Upper lobe of left lung (tissue), 6 donors: ENCODE measurements around the gene PRKRA. TPM values are rescaled to one million over a fixed set of nuclear protein-coding genes. Genes with fewer than 3 reads are reported as not detected.

Source experiments
- ATAC-seq, 2 donors: fragments of 200-7000 bp; cut with Tn5 transposase; one replicate each; pipeline ENCODE4 v1.9.1; 2022; ENCODE audit warnings: mild to moderate bottlenecking in 2 of 2, moderate library complexity in 2 of 2; ENCODE audit not compliant: low FRiP score in 2 of 2
- DNase-seq, 2 donors: peaks; one replicate each; pipeline ENCODE4 v3.0.0-alpha.2; 2019 to 2020
- H3K27ac ChIP-seq, 4 donors: fragments of 200-600 bp; sonication (generic); one replicate each; pipeline ENCODE4 v1.5.1; 2016 to 2019
- H3K27me3 ChIP-seq, 4 donors: fragments of 200-600 bp; sonication (generic); one replicate each; pipeline ENCODE4 v1.5.1; 2017 to 2019
- H3K36me3 ChIP-seq, 4 donors: fragments of 200-600 bp; sonication (generic); one replicate each; pipeline ENCODE4 v1.5.1; 2016 to 2019
- H3K4me1 ChIP-seq, 4 donors: fragments of 200-600 bp; sonication (generic); one replicate each; pipeline ENCODE4 v1.5.1; 2018 to 2019
- H3K4me3 ChIP-seq, 4 donors: fragments of 200-600 bp; sonication (generic); one replicate each; pipeline ENCODE4 v1.5.1; 2017 to 2019; ENCODE audit warnings: mild to moderate bottlenecking in 2 of 4, moderate library complexity in 1 of 4
- H3K9me3 ChIP-seq, 4 donors: fragments of 200-600 bp; sonication (generic); one replicate each; pipeline ENCODE4 v1.5.1; 2018 to 2019
- CTCF ChIP-seq, 6 experiments: fragments of 450-650 bp in 4 of 6; fragments of 200-600 bp in 2 of 6; sonication (generic) in 2 of 6; IDR thresholded peaks; one replicate each; pipeline ENCODE4 v1.5.1; 2016 to 2019; ENCODE audit warnings: antibody characterized with exemption in 6 of 6
- EP300 ChIP-seq, 4 donors: sonication (generic); formaldehyde crosslinking; IDR thresholded peaks; one replicate each; pipeline ENCODE4 v1.5.1; 2017; ENCODE audit warnings: antibody characterized with exemption in 4 of 4, control low read depth in 2 of 4
- POLR2A ChIP-seq, 4 donors: fragments of 450-650 bp; IDR thresholded peaks; one replicate each; pipeline ENCODE4 v1.5.1; 2016 to 2017; ENCODE audit warnings: antibody characterized with exemption in 4 of 4, mild to moderate bottlenecking in 2 of 4
- POLR2AphosphoS5 ChIP-seq, 2 donors: sonication (generic); formaldehyde crosslinking; IDR thresholded peaks; one replicate each; pipeline ENCODE4 v1.5.1; 2017; ENCODE audit warnings: antibody characterized with exemption in 2 of 2
- WGBS, 2 donors: methylation state at CpG; one replicate each; pipeline ENCODE4 v1.1.5; 2017 to 2018; 5-methylcytosine and 5-hydroxymethylcytosine counted together
- total RNA-seq, 6 donors: library from RNA; depleted of rRNA in 4 of 6; stranded (reverse); fragments of >200 nt in 4 of 6; gene quantifications; one replicate each; pipeline versions ENCODE4 v1.1.0 to v1.2.1, GENCODE V29; 2016 to 2021
- donor health status: DM: no; HTN: no; CAD: no; lungs with moderate emphysema.
- donor health status: DM: no; HTN: yes; CAD: no; lungs with severe emphysema.

Gene PRKRA
- total RNA-seq, 6 donors from 2014 or later: 31.4 to 64.0 (median 40.9) TPM

GRCh38 chr2:178388287-178388686 is 62.7 kb downstream of the PRKRA start:
- Histone ChIP-seq H3K27ac (no peak overlapping the region), H3K4me1 (no peaks in the 10 kb centered on the region), H3K9me3 (no peaks in the 10 kb centered on the region), H3K27me3 (no peaks in the 10 kb centered on the region), H3K36me3 (peaks cover 0 to 3% (median 0%) of the 10 kb centered on the region in 4 donors), H3K4me3 (no peak overlapping the region)
- WGBS, 2 donors: 88 to 93% methylated on average over 7 of the region's 7 CpGs
- no peak for DNase-seq
- no peak for ATAC-seq
- TF ChIP-seq POLR2A (IDR thresholded peaks at IDR 0.05) (no peak), EP300 (IDR thresholded peaks at IDR 0.05) (no peak), CTCF (IDR thresholded peaks at IDR 0.05) (no peak), POLR2AphosphoS5 (IDR thresholded peaks at IDR 0.05) (no peak)

GRCh38 chr2:178386986-178387597 is 63.9 kb downstream of the PRKRA start:
- no peak for ATAC-seq
- H3K27ac ChIP-seq: no peak overlapping the region
- H3K27me3 ChIP-seq: no peaks in the 10 kb centered on the region
- 61 to 63% methylated on average over 1 of the region's 1 CpG for WGBS, 2 donors
- peaks cover 0 to 3% (median 0%) of the 10 kb centered on the region in 4 donors for H3K36me3 ChIP-seq
- DNase-seq: no peak
- no peak for TF ChIP-seq POLR2A (IDR thresholded peaks at IDR 0.05)
- no peak for TF ChIP-seq EP300 (IDR thresholded peaks at IDR 0.05)
- no peak for TF ChIP-seq POLR2AphosphoS5 (IDR thresholded peaks at IDR 0.05)
- no peak for TF ChIP-seq CTCF (IDR thresholded peaks at IDR 0.05)
- no peaks in the 10 kb centered on the region for H3K4me1 ChIP-seq
- H3K9me3 ChIP-seq: no peaks in the 10 kb centered on the region
- H3K4me3 ChIP-seq: no peak overlapping the region

- Histone ChIP-seq H3K9me3 (no peaks in the 10 kb centered on the region), H3K27me3 (no peaks in the 10 kb centered on the region), H3K36me3 (peaks cover 0 to 3% (median 0%) of the 10 kb centered on the region in 4 donors), H3K4me3 (no peak overlapping the region), H3K4me1 (no peaks in the 10 kb centered on the region), H3K27ac (no peak overlapping the region)
- WGBS, 2 donors: 63 to 73% methylated on average over 4 of the region's 4 CpGs
- no peak for DNase-seq
- ATAC-seq: no peak
- no peak for TF ChIP-seq POLR2A (IDR thresholded peaks at IDR 0.05)
- no peak for TF ChIP-seq EP300 (IDR thresholded peaks at IDR 0.05)
- TF ChIP-seq CTCF (IDR thresholded peaks at IDR 0.05): no peak
- no peak for TF ChIP-seq POLR2AphosphoS5 (IDR thresholded peaks at IDR 0.05)
Measured at GRCh38 chr2:178385595-178386148, 65.3 kb downstream of the PRKRA start.

- Histone ChIP-seq H3K36me3 (peaks cover 0 to 1% (median 0%) of the 10 kb centered on the region in 4 donors), H3K4me1 (no peaks in the 10 kb centered on the region), H3K27ac (no peak overlapping the region), H3K27me3 (no peaks in the 10 kb centered on the region), H3K4me3 (no peak overlapping the region), H3K9me3 (no peaks in the 10 kb centered on the region)
- TF ChIP-seq POLR2AphosphoS5 (IDR thresholded peaks at IDR 0.05): no peak
- no peak for TF ChIP-seq POLR2A (IDR thresholded peaks at IDR 0.05)
- TF ChIP-seq CTCF (IDR thresholded peaks at IDR 0.05): no peak
- TF ChIP-seq EP300 (IDR thresholded peaks at IDR 0.05): no peak
- no peak for DNase-seq
- WGBS, 2 donors: 92 to 93% methylated on average over 5 of the region's 5 CpGs
- ATAC-seq: no peak
Measured at GRCh38 chr2:178383718-178384117, 67.3 kb downstream of the PRKRA start.

Other genes starting within 250 kb of the PRKRA start
- gene PJVK, start 203 bp upstream of the PRKRA start, total RNA-seq: 1 to 10 TPM in 5 of 6 donors, not detected in 1; 1.7 to 3.7 (median 2.1) TPM
- gene FKBP7, start 27.4 kb upstream of the PRKRA start, total RNA-seq: 10 to 100 TPM in 1 of 6 donors, 1 to 10 TPM in 5; 3.1 to 13.3 (median 5.3) TPM
- gene PLEKHA3, start 29.3 kb upstream of the PRKRA start, total RNA-seq: 10 to 100 TPM in 5 of 6 donors, 1 to 10 TPM in 1; 5.2 to 28.9 (median 14.8) TPM